ENCODE data around the gene IL18RAP.

- TF ChIP-seq EP300 (IDR thresholded peaks at IDR 0.05) (no peak), CTCF (IDR thresholded peaks at IDR 0.05) (no peak)
Measured at GRCh38 chr2:102480285-102481195, 57.6 kb downstream of the IL18RAP start.

Measured in sigmoid colon (tissue), 4 donors.